GM19468 (cell line): ENCODE measurements around the gene KAZALD1.

Experiments used
- ATAC-seq: cut with Tn5 transposase; IDR thresholded peaks from one replicate; pipeline ENCODE4 v1.9.1; 2021; ENCODE audit warnings: mild to moderate bottlenecking, moderate library complexity, moderate number of reproducible peaks; ENCODE audit not compliant: unreplicated experiment; ENCODE audit errors: extremely low read depth

The KAZALD1 gene

GRCh38 chr10:101065481-101066145 lies 3.8 kb downstream of the KAZALD1 start:
- ATAC-seq = no peak

GRCh38 chr10:101066146-101066895 lies 4.5 kb downstream of the KAZALD1 start:
- no peak for ATAC-seq

DNA sequence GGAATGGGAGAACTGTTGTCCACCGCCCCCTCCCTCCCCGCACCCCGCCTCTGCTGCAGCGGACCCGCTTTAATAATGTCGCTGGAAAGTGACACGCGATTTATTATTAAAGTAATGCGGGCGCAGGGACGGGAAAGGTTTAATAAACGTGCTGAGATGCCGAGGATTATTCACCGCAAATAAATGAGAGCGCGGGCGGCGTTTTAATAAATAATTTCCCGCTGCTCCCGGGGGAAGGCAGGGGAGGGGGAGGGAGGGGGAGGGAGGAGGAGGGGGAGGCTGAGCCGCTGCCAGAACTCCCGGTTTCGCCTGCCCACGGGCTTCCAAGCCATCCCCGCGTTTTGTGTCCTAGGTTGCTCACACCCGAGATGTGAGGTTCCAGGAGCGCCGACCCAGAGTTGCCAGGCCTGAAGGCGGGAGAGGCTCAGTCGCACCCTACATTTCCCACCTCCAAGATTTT lies 5.1 kb downstream of the KAZALD1 start:
- ATAC-seq = no peak

DNA sequence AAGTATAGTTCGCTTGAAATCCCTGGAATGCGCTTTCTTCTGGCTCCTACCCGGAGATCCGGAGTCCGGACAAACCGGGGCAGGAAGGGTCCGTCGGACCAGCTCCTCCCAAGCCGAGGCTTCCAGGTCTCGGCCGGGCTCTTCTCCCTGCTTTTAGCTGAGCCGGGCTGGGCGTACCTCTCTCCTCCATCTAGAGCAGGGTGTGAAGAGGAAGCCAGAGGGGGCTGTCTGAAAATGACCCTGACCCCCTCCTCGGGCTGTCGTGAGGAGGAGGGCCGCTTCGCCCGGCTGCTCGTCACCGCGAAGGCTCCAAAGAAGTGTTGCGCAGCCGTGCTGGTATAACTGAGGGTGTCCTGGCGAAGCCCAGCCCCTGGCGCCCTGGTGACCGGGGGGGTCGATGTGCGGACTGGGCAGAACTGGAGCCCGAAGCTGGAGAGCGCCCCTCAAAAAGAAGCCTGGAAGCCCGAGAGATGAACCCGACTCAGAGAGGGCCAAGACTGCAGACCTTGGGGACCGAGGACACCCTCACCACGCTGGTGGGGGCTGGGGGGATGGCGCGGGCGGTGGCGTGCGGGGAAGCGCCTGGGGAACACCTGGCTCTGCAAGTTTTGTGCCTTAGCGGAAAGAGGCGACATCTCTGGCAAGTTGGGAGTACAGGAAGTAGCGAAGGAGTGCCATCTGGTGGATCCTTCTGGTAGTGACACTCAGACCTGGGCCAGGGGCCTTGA lies 5.7 kb downstream of the KAZALD1 start:
- no peak for ATAC-seq

GRCh38 chr10:101069441-101069840 lies 7.7 kb downstream of the KAZALD1 start:
- no peak for ATAC-seq

DNA sequence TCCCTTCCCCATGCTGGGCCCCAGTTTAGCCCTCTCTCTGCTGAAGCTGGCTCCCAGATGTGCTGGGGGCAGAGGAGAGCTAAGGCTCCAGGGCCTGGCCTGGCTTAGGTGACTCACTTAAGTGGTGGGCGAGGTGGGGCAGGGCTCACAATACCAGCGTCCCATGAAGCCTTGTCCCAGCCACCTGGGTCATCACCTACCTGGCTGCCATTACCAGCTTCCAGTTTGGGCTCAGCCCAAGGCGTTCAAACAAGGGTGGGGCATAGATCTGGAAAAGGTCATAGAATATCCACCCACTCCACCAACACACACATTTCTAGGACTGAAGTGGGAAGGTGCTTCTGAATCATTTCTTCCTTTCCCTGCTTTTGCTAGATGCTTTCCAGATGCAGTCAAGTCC lies 8.3 kb downstream of the KAZALD1 start:
- no peak for ATAC-seq

DNA sequence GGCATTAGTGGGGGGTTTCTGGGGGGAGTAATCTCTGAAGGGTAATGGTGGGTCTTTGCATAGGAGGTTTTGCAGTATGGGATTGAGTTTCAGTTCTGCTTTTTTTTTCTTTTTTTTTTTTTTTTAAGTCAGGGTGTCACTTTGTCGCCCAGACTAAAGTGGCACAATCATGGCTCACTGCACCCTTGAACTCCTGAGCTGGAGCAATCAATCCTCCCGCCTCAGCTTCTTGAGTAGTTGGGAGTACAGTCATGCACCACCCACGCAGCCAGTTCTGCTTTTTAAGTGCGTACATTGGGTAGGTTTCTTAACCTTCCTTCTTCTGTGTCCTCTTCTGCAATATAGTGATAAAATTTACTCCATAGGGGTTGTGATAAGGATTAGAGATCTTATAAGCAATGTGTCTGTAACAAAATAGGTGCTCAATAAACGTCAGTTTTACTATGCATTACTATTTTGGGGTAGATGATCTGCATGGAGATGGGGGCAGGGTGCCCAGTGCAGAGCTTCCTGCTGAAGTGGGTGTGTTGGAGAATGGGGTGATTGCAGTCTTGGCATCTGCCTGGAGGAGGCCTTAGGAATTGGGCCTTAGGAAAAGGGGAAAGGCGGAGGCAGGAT lies 9.6 kb downstream of the KAZALD1 start:
- no peak for ATAC-seq

- no peak for ATAC-seq
These were observed 10.2 kb downstream of the KAZALD1 start for GRCh38 chr10:101071885-101072433.

DNA sequence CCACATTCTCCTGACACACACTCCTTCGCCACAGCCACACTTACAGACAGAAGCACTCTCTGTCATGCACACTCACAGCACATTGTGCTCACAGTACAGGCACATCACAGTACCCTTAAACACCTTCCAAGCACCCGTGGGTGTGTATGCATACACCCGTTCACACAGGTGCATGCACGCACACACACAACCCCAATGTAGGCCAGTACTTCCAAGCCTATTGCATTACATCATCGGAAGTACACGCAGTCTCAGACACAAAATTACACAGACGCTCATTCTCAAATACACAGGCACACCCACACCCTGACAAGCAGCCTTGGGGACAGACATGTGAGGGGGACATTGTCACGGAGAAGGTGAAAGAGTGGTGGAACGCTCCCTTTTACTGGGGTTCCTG lies 11.1 kb downstream of the KAZALD1 start:
- no peak for ATAC-seq

- ATAC-seq = no peak
These were observed 11.8 kb downstream of the KAZALD1 start for GRCh38 chr10:101073631-101074030.

DNA sequence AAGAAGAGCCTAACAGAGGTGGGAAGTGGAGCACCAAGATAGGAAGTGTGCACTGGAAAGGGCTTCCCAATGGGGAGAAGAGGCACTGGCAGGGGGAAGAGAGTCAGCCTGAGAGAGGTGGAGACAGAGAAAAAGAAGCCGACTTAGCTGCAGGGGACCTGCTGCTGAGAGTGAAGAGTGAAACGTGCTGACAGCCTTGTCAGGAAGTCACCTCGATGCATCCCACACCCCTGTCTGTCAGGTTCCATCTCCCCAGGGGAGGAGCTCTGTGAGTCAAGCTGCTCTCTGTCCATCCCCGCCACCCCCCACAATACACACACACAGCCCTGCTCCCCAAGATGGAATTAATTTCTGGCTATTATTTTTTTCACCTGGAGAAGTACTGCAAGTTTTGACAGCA lies 14.0 kb downstream of the KAZALD1 start:
- no peak for ATAC-seq

DNA sequence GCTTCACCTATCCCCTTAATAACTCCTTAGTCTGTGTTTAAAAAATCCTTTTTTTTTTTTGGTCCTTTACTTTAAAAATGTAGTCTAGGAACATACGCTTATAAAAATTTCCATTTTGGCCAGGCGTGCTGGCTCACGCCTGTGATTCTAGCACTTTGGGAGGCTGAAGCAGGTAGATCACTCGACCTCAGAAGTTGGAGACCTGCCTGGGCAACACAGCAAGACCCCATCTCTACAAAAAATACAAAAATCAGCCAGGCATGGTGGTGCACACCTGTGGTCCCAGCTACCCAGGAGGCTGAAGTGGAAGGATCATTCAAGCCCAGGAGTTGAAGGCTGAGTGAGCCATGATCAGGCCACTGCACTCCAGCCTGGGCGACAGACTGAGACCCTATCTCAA lies 14.8 kb downstream of the KAZALD1 start:
- no peak for ATAC-seq

GRCh38 chr10:101079874-101080273 lies 18.1 kb downstream of the KAZALD1 start:
- no peak for ATAC-seq

GRCh38 chr10:101080933-101081931 lies 19.4 kb downstream of the KAZALD1 start:
- no peak for ATAC-seq

GRCh38 chr10:101085846-101086245 lies 24.1 kb downstream of the KAZALD1 start:
- no peak for ATAC-seq

GRCh38 chr10:101087376-101087775 lies 25.6 kb downstream of the KAZALD1 start:
- ATAC-seq = no peak

DNA sequence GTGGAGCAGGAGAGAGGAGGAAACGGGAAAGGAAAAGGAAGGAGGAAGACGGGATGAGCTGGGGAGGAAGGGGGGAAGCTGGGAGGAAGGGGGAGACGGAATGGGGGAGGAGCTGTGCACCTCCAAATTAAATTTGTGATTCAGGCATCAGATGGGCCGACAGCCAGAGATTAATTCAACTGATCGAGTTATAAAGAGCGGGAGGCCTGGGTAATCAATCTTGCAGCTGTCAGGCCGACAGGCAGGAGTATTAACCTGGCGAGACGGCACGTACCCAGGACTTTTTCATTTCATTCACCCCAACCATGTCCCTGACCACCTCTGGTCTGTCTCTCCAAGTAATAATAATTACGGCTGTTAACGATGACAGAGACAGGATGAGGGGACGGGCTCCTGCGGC lies 26.2 kb downstream of the KAZALD1 start:
- no peak for ATAC-seq

DNA sequence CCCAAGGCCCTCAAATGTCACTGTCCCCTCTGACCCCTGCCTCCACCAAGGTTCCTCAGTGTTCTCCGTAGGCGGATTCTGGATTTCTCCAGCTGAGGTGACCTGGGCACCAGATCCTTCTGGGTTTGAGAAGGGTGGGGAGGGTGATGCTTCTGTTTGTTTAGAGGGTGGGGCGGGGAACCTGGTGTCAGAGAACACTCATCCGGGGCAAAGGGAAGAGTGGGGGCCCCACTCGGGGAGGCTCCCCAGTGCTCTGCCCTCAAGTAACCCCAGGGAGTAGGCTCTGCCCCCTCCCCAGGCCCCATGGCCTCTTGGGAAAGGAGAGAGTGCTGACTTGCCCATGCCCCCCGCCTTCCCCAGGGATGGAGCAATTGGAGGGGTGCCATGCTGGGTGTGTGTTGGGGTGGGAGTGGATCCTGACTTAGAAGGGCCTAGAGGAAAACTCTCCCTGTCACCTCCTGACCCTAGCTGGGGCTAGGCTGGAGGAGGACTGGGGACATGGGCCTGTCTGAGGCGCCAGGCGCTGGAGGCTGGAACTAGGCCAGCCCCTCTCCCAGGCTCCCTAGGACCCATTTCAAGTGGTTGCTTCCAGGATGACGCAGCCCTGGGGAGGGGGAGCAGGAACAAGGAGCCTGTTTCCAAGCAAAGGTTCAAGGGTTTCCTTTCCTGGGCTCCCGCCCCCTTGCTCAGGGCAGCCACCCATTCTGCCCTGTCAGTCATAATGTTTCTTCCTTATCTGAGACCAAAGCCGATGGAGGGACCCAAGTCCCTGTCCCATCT lies 27.9 kb downstream of the KAZALD1 start:
- ATAC-seq = no peak
